Activated CD4-positive, CD25-positive, alpha-beta regulatory T cell treated with anti-CD3 and anti-CD28 coated beads, Interleukin-2, amount 50 U/mL, for 72 hours (primary cell): ENCODE results near the gene TMPRSS9.

Experiments
- DNase-seq: peaks from one replicate; pipeline ENCODE4 v3.0.0; 2021

Gene TMPRSS9

GRCh38 chr19:2359992-2360685 lies at the start of gene TMPRSS9:
Gene TMPRSS9 (plus strand): TSS chr19:2360265. CDS start chr19:2389786, 29,521 bp downstream.
- DNase-seq, result no peak

GRCh38 chr19:2311093-2311492 lies 49.0 kb upstream of the TMPRSS9 start:
- no peak for DNase-seq

GRCh38 chr19:2312820-2313501 lies 47.1 kb upstream of the TMPRSS9 start:
- no peak for DNase-seq

- no peak for DNase-seq
Observed at GRCh38 chr19:2315121-2315817, 44.8 kb upstream of the TMPRSS9 start.

GRCh38 chr19:2315818-2316353 lies 44.2 kb upstream of the TMPRSS9 start:
- DNase-seq, result no peak

- DNase-seq, result no peak
Observed at GRCh38 chr19:2317300-2317699, 42.8 kb upstream of the TMPRSS9 start.

GRCh38 chr19:2317756-2318155 lies 42.3 kb upstream of the TMPRSS9 start:
- DNase-seq, result no peak

GRCh38 chr19:2318923-2319322 lies 41.1 kb upstream of the TMPRSS9 start:
- no peak for DNase-seq

- no peak for DNase-seq
Observed at GRCh38 chr19:2319551-2319950, 40.5 kb upstream of the TMPRSS9 start.

GRCh38 chr19:2320049-2320448 lies 40.0 kb upstream of the TMPRSS9 start:
- no peak for DNase-seq

- DNase-seq, result no peak
Observed at GRCh38 chr19:2320939-2321338, 39.1 kb upstream of the TMPRSS9 start.

- DNase-seq, result no peak
Observed at GRCh38 chr19:2321565-2322283, 38.3 kb upstream of the TMPRSS9 start.

- DNase-seq, result no peak
Observed at GRCh38 chr19:2323707-2324106, 36.4 kb upstream of the TMPRSS9 start.

GRCh38 chr19:2324220-2324948 lies 35.7 kb upstream of the TMPRSS9 start:
- DNase-seq, result no peak

- DNase-seq, result no peak
Observed at GRCh38 chr19:2325281-2326046, 34.6 kb upstream of the TMPRSS9 start.

- DNase-seq, result no peak
Observed at GRCh38 chr19:2326699-2327360, 33.2 kb upstream of the TMPRSS9 start.

- peak; percentile 43 for DNase-seq
Observed at GRCh38 chr19:2327773-2328400, 32.2 kb upstream of the TMPRSS9 start.

- DNase-seq, result peak; percentile 94
Observed at GRCh38 chr19:2328401-2329148, 31.5 kb upstream of the TMPRSS9 start, which contains the start of the genes LSM7 and SPPL2B. Gene LSM7 (minus strand): TSS chr19:2328586. CDS start chr19:2328566, 20 bp downstream. Gene SPPL2B (plus strand): TSS chr19:2328684. CDS start chr19:2328710, 26 bp downstream.

GRCh38 chr19:2329149-2329478 lies 31.0 kb upstream of the TMPRSS9 start:
- no peak for DNase-seq

- no peak for DNase-seq
Observed at GRCh38 chr19:2329501-2329916, 30.6 kb upstream of the TMPRSS9 start.
